GM12891 (cell line): ENCODE results near the gene MAG.

ENCODE experiments used
- POLR2A ChIP-seq: IDR thresholded peaks from 2 replicates; pipeline ENCODE4 v1.6.1; 2011; ENCODE audit warnings: low read depth, low read length, control low read depth
- POLR2AphosphoS5 ChIP-seq: IDR thresholded peaks from 2 replicates; pipeline ENCODE4 v1.6.1; 2011; ENCODE audit warnings: low read depth, low read length, control low read depth
- POU2F2 ChIP-seq: IDR thresholded peaks from 2 replicates; pipeline ENCODE4 v1.6.1; 2011; ENCODE audit warnings: low read depth, mild to moderate bottlenecking, control low read depth, low read length, moderate library complexity
- SPI1 ChIP-seq: IDR thresholded peaks from 2 replicates; pipeline ENCODE4 v1.6.1; 2011; ENCODE audit warnings: low read depth, low read length, control low read depth
- TAF1 ChIP-seq: IDR thresholded peaks from 2 replicates; pipeline ENCODE4 v1.6.1; 2011; ENCODE audit warnings: low read depth, low read length, control low read depth

DNA sequence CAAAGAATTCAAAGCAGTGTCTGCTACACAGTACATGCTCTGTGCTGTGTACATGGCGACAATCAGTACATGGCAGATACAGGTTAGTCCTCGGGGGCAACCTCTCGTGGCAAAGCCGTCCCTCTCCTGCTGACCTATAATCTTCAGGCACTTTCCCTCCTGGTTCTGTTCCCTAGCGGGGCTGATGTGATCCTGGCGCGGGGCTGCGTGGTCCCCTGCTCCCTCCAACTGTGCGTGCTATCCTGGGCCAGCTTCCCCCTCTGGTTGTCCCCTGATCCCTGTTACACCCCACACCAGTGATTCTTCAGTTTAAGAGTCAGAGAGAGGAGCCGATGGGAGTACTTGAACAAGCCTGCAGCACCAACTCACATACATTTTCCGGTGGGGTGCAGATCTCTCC, 12.1 kb downstream of the MAG start:
- TF ChIP-seq POLR2A: no peak
- TF ChIP-seq POLR2AphosphoS5: no peak
- TF ChIP-seq TAF1: no peak
- TF ChIP-seq POU2F2: no peak
- TF ChIP-seq SPI1: no peak
